Mesenchymal stem cell (in vitro differentiated cells and primary cell): Measurements from ENCODE around the gene WBP1L.

Experiments used
- DNase-seq: peaks from one replicate; pipeline ENCODE4 v3.0.0-alpha.2; 2013
- H2AFZ ChIP-seq: one replicate; pipeline ENCODE4 v1.6.1; 2013; ENCODE audit warnings: low read depth, mild to moderate bottlenecking, control low read depth, inconsistent platforms, low read length, moderate library complexity
- H2AK5ac ChIP-seq: 2 replicates; pipeline ENCODE4 v1.6.1; 2013; ENCODE audit warnings: low read length, moderate library complexity, mild to moderate bottlenecking, inconsistent platforms; ENCODE audit not compliant: severe bottlenecking
- H2BK120ac ChIP-seq: one replicate; pipeline ENCODE4 v1.6.1; 2013; ENCODE audit warnings: low read depth, mild to moderate bottlenecking, inconsistent platforms, low read length, moderate library complexity
- H2BK12ac ChIP-seq, 2 experiments: one replicate each; pipeline ENCODE4 v1.6.1; 2013; ENCODE audit warnings: inconsistent platforms in 2 of 2, low read length in 2 of 2, mild to moderate bottlenecking in 2 of 2, moderate library complexity in 2 of 2, control low read depth in 1 of 2
- H2BK15ac ChIP-seq: one replicate; pipeline ENCODE4 v1.6.1; 2013; ENCODE audit warnings: mild to moderate bottlenecking, low read depth, inconsistent platforms; ENCODE audit not compliant: poor library complexity, severe bottlenecking
- H2BK5ac ChIP-seq: 2 replicates; pipeline ENCODE4 v1.6.1; 2013; ENCODE audit warnings: low read depth, mild to moderate bottlenecking, low read length, control low read depth, inconsistent platforms; ENCODE audit not compliant: poor library complexity, severe bottlenecking
- H3K14ac ChIP-seq, 2 experiments: one replicate each; pipeline ENCODE4 v1.6.1; 2013; ENCODE audit warnings: inconsistent platforms in 2 of 2, low read length in 2 of 2, control low read depth in 1 of 2, mild to moderate bottlenecking in 1 of 2, moderate library complexity in 1 of 2
- H3K18ac ChIP-seq, 2 experiments: one replicate each; pipeline ENCODE4 v1.6.1; 2013; ENCODE audit warnings: inconsistent platforms in 2 of 2, low read length in 2 of 2, control low read depth in 1 of 2, low read depth in 1 of 2, mild to moderate bottlenecking in 1 of 2
- H3K23ac ChIP-seq, 2 experiments: one replicate each; pipeline ENCODE4 v1.6.1; 2013; ENCODE audit warnings: inconsistent platforms in 2 of 2, low read length in 2 of 2, mild to moderate bottlenecking in 2 of 2, moderate library complexity in 2 of 2, control low read depth in 1 of 2
- H3K27ac ChIP-seq: 2 replicates; pipeline ENCODE4 v1.5.1; 2013; ENCODE audit warnings: mild to moderate bottlenecking, moderate library complexity, low read length, control low read depth, inconsistent platforms; ENCODE audit not compliant: poor library complexity, severe bottlenecking
- H3K27me3 ChIP-seq, 2 experiments: 2 replicates each; pipeline versions ENCODE4 v1.6.1 to v1.7.0; 2013; ENCODE audit warnings: low read length in 2 of 2, mild to moderate bottlenecking in 2 of 2, moderate library complexity in 2 of 2, control low read depth in 1 of 2, inconsistent platforms in 1 of 2; ENCODE audit not compliant: control insufficient read depth in 1 of 2, insufficient read depth in 1 of 2
- H3K36me3 ChIP-seq, 2 experiments: 2 replicates each; pipeline versions ENCODE4 v1.6.1 to v1.7.0; 2013; ENCODE audit warnings: low read length in 2 of 2, control low read depth in 1 of 2, inconsistent platforms in 1 of 2, low read depth in 1 of 2, mild to moderate bottlenecking in 1 of 2; ENCODE audit not compliant: insufficient read depth in 2 of 2, control insufficient read depth in 1 of 2
- H3K4ac ChIP-seq, 2 experiments: one replicate each; pipeline ENCODE4 v1.6.1; 2013; ENCODE audit warnings: inconsistent platforms in 2 of 2, low read length in 2 of 2, mild to moderate bottlenecking in 2 of 2, moderate library complexity in 2 of 2, control low read depth in 1 of 2, low read depth in 1 of 2
- H3K4me1 ChIP-seq: 2 replicates; pipeline ENCODE4 v1.6.1; 2013; ENCODE audit warnings: low read depth, low read length, control low read depth; ENCODE audit not compliant: control insufficient read depth, insufficient read depth
- H3K4me2 ChIP-seq: 2 replicates; pipeline ENCODE4 v1.6.1; 2013; ENCODE audit warnings: low read length, mild to moderate bottlenecking, inconsistent platforms; ENCODE audit not compliant: poor library complexity, severe bottlenecking
- H3K4me3 ChIP-seq, 2 experiments: 2 replicates each; pipeline versions ENCODE4 v1.5.1 to v1.7.0; 2013; ENCODE audit warnings: low read length in 2 of 2, mild to moderate bottlenecking in 2 of 2, control low read depth in 1 of 2, low read depth in 1 of 2; ENCODE audit not compliant: insufficient read depth in 1 of 2
- H3K79me1 ChIP-seq: replicated peaks from 2 replicates; pipeline ENCODE4 v1.6.1; 2013; ENCODE audit warnings: mild to moderate bottlenecking, control low read depth, low read length, inconsistent platforms; ENCODE audit not compliant: poor library complexity, severe bottlenecking
- H3K9ac ChIP-seq: 2 replicates; pipeline ENCODE4 v1.7.0; 2013; ENCODE audit warnings: mild to moderate bottlenecking, low read length, moderate library complexity
- H3K9me3 ChIP-seq: 2 replicates; pipeline ENCODE4 v1.7.0; 2013; ENCODE audit warnings: mild to moderate bottlenecking, low read length; ENCODE audit not compliant: control insufficient read depth
- H4K8ac ChIP-seq: one replicate; pipeline ENCODE4 v1.6.1; 2013; ENCODE audit warnings: inconsistent platforms, mild to moderate bottlenecking, low read length, moderate library complexity
- H4K91ac ChIP-seq: one replicate; pipeline ENCODE4 v1.6.1; 2013; ENCODE audit warnings: mild to moderate bottlenecking, low read length, inconsistent platforms
- WGBS: methylation state at CpG from one replicate; pipeline ENCODE4 v1.1.7; 2013; ENCODE audit warnings: mixed read lengths; 5-methylcytosine and 5-hydroxymethylcytosine counted together

Gene WBP1L

GRCh38 chr10:102782673-102783551, 39.2 kb downstream of the WBP1L start:
- Histone ChIP-seq H2BK120ac (no peak overlapping the region), H3K9ac (peak overlapping the region; percentile 82), H2AK5ac (peak overlapping the region; percentile 47), H3K18ac (peak overlapping the region in 1 of 2 experiments; percentile 31), H3K14ac (peak overlapping the region in 1 of 2 experiments; percentile 36), H3K9me3 (no peaks in the 10 kb centered on the region), H4K91ac (peak overlapping the region; percentile 30), H2BK12ac (peak overlapping the region; percentile 61 to 89), H3K23ac (no peak overlapping the region), H3K36me3 (peaks cover 0 to 9% of the 10 kb centered on the region in 2 experiments), H3K27me3 (no peaks in the 10 kb centered on the region), H3K4ac (peak overlapping the region in 1 of 2 experiments; percentile 6), H3K4me3 (peak overlapping the region in 1 of 2 experiments; percentile 50), H4K8ac (no peak overlapping the region), H3K79me1 (peaks cover 36% of the 10 kb centered on the region), H2BK5ac (no peak overlapping the region), H3K4me1 (peaks cover 21% of the 10 kb centered on the region), H3K27ac (peak overlapping the region; percentile 10), H3K4me2 (no peak overlapping the region), H2BK15ac (peak overlapping the region; percentile 90), H2AFZ (no peak overlapping the region)
- 75% methylated on average over 18 of the region's 18 CpGs for WGBS
- DNase-seq, result peak; percentile 92

DNA sequence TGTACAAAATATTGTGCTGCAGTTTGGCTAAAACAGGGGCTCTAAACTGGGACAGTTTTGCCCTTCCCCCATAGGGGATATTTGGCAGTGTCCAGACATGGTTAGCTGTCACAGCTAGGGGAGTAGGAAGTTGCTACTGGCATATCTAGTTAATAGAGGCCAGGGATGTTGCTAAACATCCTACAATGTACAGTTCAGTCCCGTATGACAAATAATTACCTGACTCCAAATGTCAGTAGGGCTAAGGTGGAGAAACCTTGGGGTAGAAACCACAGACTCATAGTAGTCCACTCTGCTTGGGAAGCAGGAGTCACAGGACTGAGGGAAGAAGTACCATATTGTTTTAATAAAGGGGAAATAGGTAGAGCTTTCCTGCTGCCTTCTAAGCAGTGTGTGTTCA, 39.8 kb downstream of the WBP1L start:
- DNase-seq, result no peak
- Histone ChIP-seq H3K18ac (no peak overlapping the region), H3K4me1 (peaks cover 18% of the 10 kb centered on the region), H2BK15ac (no peak overlapping the region), H3K27ac (no peak overlapping the region), H3K27me3 (no peaks in the 10 kb centered on the region), H2AK5ac (no peak overlapping the region), H3K79me1 (peaks cover 33% of the 10 kb centered on the region), H3K4ac (no peak overlapping the region), H3K9me3 (no peaks in the 10 kb centered on the region), H2BK12ac (no peak overlapping the region), H3K23ac (no peak overlapping the region), H3K9ac (peak overlapping the region; percentile 82), H2BK5ac (no peak overlapping the region), H4K91ac (no peak overlapping the region), H2BK120ac (no peak overlapping the region), H3K4me3 (peak overlapping the region in 1 of 2 experiments; percentile 50), H3K36me3 (peaks cover 0 to 7% of the 10 kb centered on the region in 2 experiments), H4K8ac (no peak overlapping the region), H3K4me2 (no peak overlapping the region), H3K14ac (no peak overlapping the region), H2AFZ (no peak overlapping the region)
- WGBS, result 100% methylated on average over 1 of the region's 1 CpG

DNA sequence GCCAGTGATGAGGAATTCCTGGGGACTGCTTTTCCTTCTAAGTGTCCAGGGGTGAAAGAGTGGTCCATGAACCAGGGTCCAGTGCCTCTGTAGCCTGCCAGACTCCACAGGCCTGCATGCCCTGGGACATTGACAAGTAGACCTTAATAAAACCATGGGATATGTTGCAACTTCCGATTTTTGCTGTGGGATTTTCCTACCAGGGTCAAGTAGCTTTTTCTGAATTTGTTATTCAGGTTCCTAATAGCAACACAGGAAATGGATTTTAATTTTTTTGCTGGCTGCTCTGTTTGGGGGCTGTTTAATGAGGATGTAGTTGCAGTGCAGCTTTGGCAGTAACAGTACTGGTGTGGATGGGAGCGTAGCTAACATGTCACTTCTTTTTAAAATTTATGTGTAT, 42.1 kb downstream of the WBP1L start:
- H2BK12ac ChIP-seq, result no peak overlapping the region
- no peak overlapping the region for H2AK5ac ChIP-seq
- peaks cover 34% of the 10 kb centered on the region for H3K79me1 ChIP-seq
- no peak overlapping the region for H2BK5ac ChIP-seq
- peak overlapping the region; percentile 45 for H3K9ac ChIP-seq
- H3K4me1 ChIP-seq, result peaks cover 16% of the 10 kb centered on the region
- no peak overlapping the region for H4K8ac ChIP-seq
- no peak overlapping the region for H2BK120ac ChIP-seq
- no peak overlapping the region for H3K4me2 ChIP-seq
- no peak overlapping the region for H2BK15ac ChIP-seq
- no peak overlapping the region for H3K4ac ChIP-seq
- H3K23ac ChIP-seq, result no peak overlapping the region
- H3K27ac ChIP-seq, result no peak overlapping the region
- H3K18ac ChIP-seq, result peak overlapping the region in 1 of 2 experiments; percentile 68
- no peaks in the 10 kb centered on the region for H3K9me3 ChIP-seq
- no peak overlapping the region for H2AFZ ChIP-seq
- peak; percentile 90 for DNase-seq
- no peak overlapping the region for H3K14ac ChIP-seq
- H3K36me3 ChIP-seq, result peaks cover 0 to 5% of the 10 kb centered on the region in 2 experiments
- no peak overlapping the region for H3K4me3 ChIP-seq
- WGBS, result 81% methylated on average over 2 of the region's 2 CpGs
- no peak overlapping the region for H4K91ac ChIP-seq
- H3K27me3 ChIP-seq, result no peaks in the 10 kb centered on the region

DNA sequence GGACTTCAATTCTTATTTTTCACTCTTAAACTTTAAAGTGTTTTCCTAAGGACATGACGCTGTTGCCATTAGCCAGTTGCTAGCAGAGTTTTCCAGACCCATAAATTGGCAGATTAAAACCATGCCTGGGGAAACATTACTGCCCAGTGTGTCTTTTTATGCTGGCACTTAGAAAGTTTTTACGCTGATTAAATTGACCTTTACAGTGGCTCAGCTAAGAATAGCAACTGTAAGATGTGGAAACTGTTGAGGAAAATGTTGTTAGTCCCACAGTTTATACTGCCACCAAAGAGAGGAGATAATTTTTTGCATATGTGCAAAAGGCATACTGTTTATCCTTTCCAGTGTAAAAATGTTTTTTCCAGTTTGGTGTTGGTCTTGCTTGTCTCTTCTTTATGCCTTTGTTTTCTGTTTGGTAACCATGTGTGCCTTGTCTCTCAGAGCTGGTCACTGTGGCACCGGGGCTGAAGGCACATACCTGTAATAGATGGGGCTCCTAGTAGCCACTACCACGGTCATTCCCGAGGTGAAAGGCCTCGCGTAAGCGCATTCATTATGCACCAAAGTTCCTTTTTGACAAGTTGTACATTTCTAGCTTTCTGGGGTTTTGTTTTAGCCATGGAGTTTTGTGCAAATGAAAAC, 48.1 kb downstream of the WBP1L start:
- Histone ChIP-seq H2BK12ac (no peak overlapping the region), H3K4me3 (no peak overlapping the region), H3K79me1 (peaks cover 37% of the 10 kb centered on the region), H2BK15ac (no peak overlapping the region), H3K36me3 (peaks cover 3 to 26% of the 10 kb centered on the region in 2 experiments), H3K9me3 (no peaks in the 10 kb centered on the region), H3K27me3 (no peaks in the 10 kb centered on the region), H3K23ac (no peak overlapping the region), H4K91ac (no peak overlapping the region), H4K8ac (no peak overlapping the region), H3K18ac (no peak overlapping the region), H2AFZ (no peak overlapping the region), H3K4me1 (peaks cover 3% of the 10 kb centered on the region), H3K4me2 (no peak overlapping the region), H3K4ac (no peak overlapping the region), H2AK5ac (no peak overlapping the region), H2BK120ac (no peak overlapping the region), H3K27ac (no peak overlapping the region), H3K9ac (peak overlapping the region; percentile 69), H2BK5ac (no peak overlapping the region), H3K14ac (no peak overlapping the region)
- 87% methylated on average over 7 of the region's 8 CpGs for WGBS
- peak; percentile 56 for DNase-seq
